Measurements from ENCODE around the gene ZNF646. TPM values are rescaled to one million over a fixed set of nuclear protein-coding genes. Genes with fewer than 3 reads are reported as not detected.

ZNF646 gene
- total RNA-seq, 2 donors from 2014 or later, result 12.7 to 14.5 TPM

DNA sequence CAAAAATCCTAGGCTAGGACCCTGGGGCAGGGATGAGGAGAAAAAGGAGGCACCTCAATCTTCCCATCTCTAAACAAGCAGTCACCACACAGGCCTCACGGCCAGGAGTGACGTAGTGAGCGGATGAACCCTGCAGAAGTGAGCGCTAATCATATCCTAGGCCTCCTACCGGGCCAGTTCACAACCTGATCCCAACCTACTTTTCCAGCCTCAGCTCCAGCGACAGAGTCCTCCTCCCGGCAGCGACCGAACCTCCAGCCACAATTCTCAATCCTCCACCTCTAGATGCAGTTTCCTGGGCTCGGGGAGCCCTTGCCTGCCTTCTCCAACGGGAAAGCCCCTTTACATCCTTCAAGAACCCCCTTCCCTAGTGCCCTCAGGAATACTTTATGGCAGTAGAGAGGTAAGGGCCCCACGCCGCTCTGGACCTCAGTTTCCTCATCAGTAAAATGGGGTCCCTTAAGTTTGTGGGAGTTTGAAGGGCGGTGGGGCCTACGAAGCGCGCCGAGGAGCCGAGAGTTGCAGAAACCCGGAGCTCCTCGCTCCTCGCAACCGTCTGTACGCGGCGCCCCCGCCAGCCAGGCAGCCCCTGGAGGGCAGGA lies 1.6 kb upstream of the ZNF646 start:
- Histone ChIP-seq H3K36me3 (replicated peaks in 1 of 2; ENCODE audit: insufficient read depth in 1 of 2, low read depth in 2 of 2) (peaks cover 0 to 7% of the 10 kb centered on the region in 2 donors), H3K27me3 (no peaks in the 10 kb centered on the region), H3K4me3 (peak overlapping the region; percentile 61 to 99), H3K9me3 (no peaks in the 10 kb centered on the region), H3K27ac (peak overlapping the region; percentile 88 to 93 (median 90)), H3K4me1 (peaks cover 25% of the 10 kb centered on the region)
- 2 to 5% methylated on average over 14 to 27 of the region's 27 CpGs for WGBS, 2 donors
- TF ChIP-seq POLR2A (IDR thresholded peaks at IDR 0.05), result no peak
- TF ChIP-seq, protein P1, sequence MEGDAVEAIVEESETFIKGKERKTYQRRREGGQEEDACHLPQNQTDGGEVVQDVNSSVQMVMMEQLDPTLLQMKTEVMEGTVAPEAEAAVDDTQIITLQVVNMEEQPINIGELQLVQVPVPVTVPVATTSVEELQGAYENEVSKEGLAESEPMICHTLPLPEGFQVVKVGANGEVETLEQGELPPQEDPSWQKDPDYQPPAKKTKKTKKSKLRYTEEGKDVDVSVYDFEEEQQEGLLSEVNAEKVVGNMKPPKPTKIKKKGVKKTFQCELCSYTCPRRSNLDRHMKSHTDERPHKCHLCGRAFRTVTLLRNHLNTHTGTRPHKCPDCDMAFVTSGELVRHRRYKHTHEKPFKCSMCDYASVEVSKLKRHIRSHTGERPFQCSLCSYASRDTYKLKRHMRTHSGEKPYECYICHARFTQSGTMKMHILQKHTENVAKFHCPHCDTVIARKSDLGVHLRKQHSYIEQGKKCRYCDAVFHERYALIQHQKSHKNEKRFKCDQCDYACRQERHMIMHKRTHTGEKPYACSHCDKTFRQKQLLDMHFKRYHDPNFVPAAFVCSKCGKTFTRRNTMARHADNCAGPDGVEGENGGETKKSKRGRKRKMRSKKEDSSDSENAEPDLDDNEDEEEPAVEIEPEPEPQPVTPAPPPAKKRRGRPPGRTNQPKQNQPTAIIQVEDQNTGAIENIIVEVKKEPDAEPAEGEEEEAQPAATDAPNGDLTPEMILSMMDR (IDR thresholded peaks at IDR 0.05), result no peak
- no peak for DNase-seq
- ATAC-seq, result no peak
- intact Hi-C loops (cut with DNase I), result loop anchor here (10.0 kb wide), 1 partner anchor 72 kb away; no protein-coding TSS in a partner anchor

GRCh38 chr16:31073142-31073969 lies 866 bp upstream of the ZNF646 start:
- intact Hi-C loops (cut with DNase I), result loop anchor here (10.0 kb wide), 1 partner anchor 71 kb away; no protein-coding TSS in a partner anchor
- H3K9me3 ChIP-seq, result no peaks in the 10 kb centered on the region
- H3K4me3 ChIP-seq, result peak overlapping the region; percentile 61 to 99
- TF ChIP-seq POLR2A (IDR thresholded peaks at IDR 0.05), result no peak
- TF ChIP-seq, protein P1 (IDR thresholded peaks at IDR 0.05), result peak in 2 of 7 experiments; percentile 3 to 4
- H3K36me3 ChIP-seq (replicated peaks in 1 of 2; ENCODE audit: insufficient read depth in 1 of 2, low read depth in 2 of 2), result peaks cover 6 to 14% of the 10 kb centered on the region in 2 donors
- H3K27ac ChIP-seq, result peak overlapping the region; percentile 88 to 93 (median 90)
- no peaks in the 10 kb centered on the region for H3K27me3 ChIP-seq
- H3K4me1 ChIP-seq, result peaks cover 25% of the 10 kb centered on the region
- WGBS, 2 donors, result 1% methylated on average over 20 to 83 of the region's 83 CpGs
- DNase-seq (peak; percentile 89 to 94 (median 92)), ATAC-seq (peak; percentile 88)

DNA sequence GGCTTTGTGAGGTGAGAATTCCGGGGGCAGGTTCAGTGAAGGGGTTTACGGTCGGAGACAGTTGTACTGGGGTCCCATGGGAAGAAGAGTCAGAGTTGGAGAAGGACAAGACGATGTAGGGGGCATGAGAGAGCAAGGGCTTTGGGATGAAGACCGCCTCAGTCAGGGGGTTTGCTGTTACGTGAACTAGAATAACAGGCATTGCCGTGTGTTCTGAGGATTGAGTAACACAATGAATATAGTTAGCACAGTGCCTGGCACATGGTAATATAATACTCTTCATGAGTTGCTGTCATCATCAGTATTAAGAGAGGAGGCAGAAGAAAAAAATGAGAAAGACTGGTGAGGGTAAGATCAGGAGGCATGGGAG lies 577 bp downstream of the ZNF646 start:
- TF ChIP-seq POLR2A (IDR thresholded peaks at IDR 0.05), result no peak
- TF ChIP-seq, protein P1 (IDR thresholded peaks at IDR 0.05), result no peak
- Histone ChIP-seq H3K4me3 (peak overlapping the region; percentile 64 to 99), H3K4me1 (peaks cover 25% of the 10 kb centered on the region), H3K27me3 (no peaks in the 10 kb centered on the region), H3K9me3 (no peaks in the 10 kb centered on the region), H3K36me3 (replicated peaks in 1 of 2; ENCODE audit: insufficient read depth in 1 of 2, low read depth in 2 of 2) (peaks cover 8 to 24% of the 10 kb centered on the region in 2 donors), H3K27ac (peak overlapping the region; percentile 57 to 93 (median 90))
- DNase-seq, result no peak
- intact Hi-C loops (cut with DNase I), result loop anchor here (10.0 kb wide), 1 partner anchor 70 kb away; no protein-coding TSS in a partner anchor
- 1 to 2% methylated on average over 7 of the region's 7 CpGs for WGBS, 2 donors
- ATAC-seq, result no peak

- H3K9me3 ChIP-seq, result no peaks in the 10 kb centered on the region
- H3K4me1 ChIP-seq, result peaks cover 25% of the 10 kb centered on the region
- H3K27me3 ChIP-seq, result no peaks in the 10 kb centered on the region
- no peak overlapping the region for H3K27ac ChIP-seq
- TF ChIP-seq, protein P1 (IDR thresholded peaks at IDR 0.05), result no peak
- no peak for TF ChIP-seq POLR2A (IDR thresholded peaks at IDR 0.05)
- no peak for ATAC-seq
- 67 to 71% methylated on average over 11 to 16 of the region's 16 CpGs for WGBS, 2 donors
- no peak overlapping the region for H3K4me3 ChIP-seq
- intact Hi-C loops (cut with DNase I), result loop anchor here (10.0 kb wide), 1 partner anchor 68 kb away; no protein-coding TSS in a partner anchor
- H3K36me3 ChIP-seq (replicated peaks in 1 of 2; ENCODE audit: insufficient read depth in 1 of 2, low read depth in 2 of 2), result peaks cover 8 to 33% of the 10 kb centered on the region in 2 donors
- no peak for DNase-seq
Observed at GRCh38 chr16:31076319-31076718, 2.1 kb downstream of the ZNF646 start.

Measured in body of pancreas (tissue), 4 donors.